HEK293 (cell line): ENCODE results near the gene VAT1L.

Experiments used
- ATF2 ChIP-seq: fragments of 450-650 bp; formaldehyde crosslinking; IDR thresholded peaks from 2 replicates; pipeline ENCODE4 v1.5.1; 2016; ENCODE audit warnings: missing biosample characterization, missing genetic modification characterization, low read depth
- CTCF ChIP-seq: fragments of 450-650 bp; formaldehyde crosslinking; IDR thresholded peaks from 2 replicates; pipeline ENCODE4 v1.5.1; 2016; ENCODE audit warnings: missing biosample characterization, missing genetic modification characterization
- MYNN ChIP-seq: fragments of 450-650 bp; formaldehyde crosslinking; IDR thresholded peaks from 2 replicates; pipeline ENCODE4 v1.5.1; 2016; ENCODE audit warnings: missing biosample characterization, missing genetic modification characterization, borderline replicate concordance
- ZBTB26 ChIP-seq: fragments of 450-650 bp; formaldehyde crosslinking; optimal IDR thresholded peaks from 2 replicates; pipeline ENCODE3; 2016; ENCODE audit warnings: missing biosample characterization, mild to moderate bottlenecking, missing genetic modification characterization
- ZBTB8A ChIP-seq: fragments of 450-650 bp; formaldehyde crosslinking; IDR thresholded peaks from 2 replicates; pipeline ENCODE4 v1.5.1; 2016; ENCODE audit warnings: missing biosample characterization, missing genetic modification characterization
- ZNF121 ChIP-seq: fragments of 450-650 bp; formaldehyde crosslinking; IDR thresholded peaks from 2 replicates; pipeline ENCODE4 v1.5.1; 2016; ENCODE audit warnings: missing biosample characterization, missing genetic modification characterization
- ZNF311 ChIP-seq: fragments of 450-650 bp; formaldehyde crosslinking; IDR thresholded peaks from 2 replicates; pipeline ENCODE4 v1.5.1; 2017; ENCODE audit warnings: missing biosample characterization, missing genetic modification characterization, borderline replicate concordance
- ZNF548 ChIP-seq: fragments of 450-650 bp; formaldehyde crosslinking; IDR thresholded peaks from 2 replicates; pipeline ENCODE4 v1.5.1; 2016; ENCODE audit warnings: missing biosample characterization, missing genetic modification characterization
- ZNF660 ChIP-seq: fragments of 450-650 bp; IDR thresholded peaks from 2 replicates; pipeline ENCODE4 v1.5.1; 2018; ENCODE audit warnings: missing biosample characterization, mild to moderate bottlenecking, missing genetic modification characterization
- ZNF747 ChIP-seq: fragments of 450-650 bp; formaldehyde crosslinking; IDR thresholded peaks from 2 replicates; pipeline ENCODE4 v1.5.1; 2016; ENCODE audit warnings: missing biosample characterization, missing genetic modification characterization
- ZNF791 ChIP-seq: fragments of 450-650 bp; formaldehyde crosslinking; IDR thresholded peaks from 2 replicates; pipeline ENCODE4 v1.5.1; 2016; ENCODE audit warnings: missing biosample characterization, missing genetic modification characterization
- TF ChIP-seq, protein P1 (sequence below): fragments of 450-650 bp; formaldehyde crosslinking; IDR thresholded peaks from 2 replicates; pipeline ENCODE4 v1.5.1; 2016; ENCODE audit warnings: missing biosample characterization, missing genetic modification characterization
- TF ChIP-seq, protein P2 (sequence below): fragments of 450-650 bp; formaldehyde crosslinking; IDR thresholded peaks from 2 replicates; pipeline ENCODE4 v1.5.1; 2016; ENCODE audit warnings: missing biosample characterization, missing genetic modification characterization, borderline replicate concordance
- TF ChIP-seq, protein P3 (sequence below): fragments of 450-650 bp; formaldehyde crosslinking; IDR thresholded peaks from 2 replicates; pipeline ENCODE4 v1.5.1; 2016; ENCODE audit warnings: missing biosample characterization, missing genetic modification characterization

DNA sequence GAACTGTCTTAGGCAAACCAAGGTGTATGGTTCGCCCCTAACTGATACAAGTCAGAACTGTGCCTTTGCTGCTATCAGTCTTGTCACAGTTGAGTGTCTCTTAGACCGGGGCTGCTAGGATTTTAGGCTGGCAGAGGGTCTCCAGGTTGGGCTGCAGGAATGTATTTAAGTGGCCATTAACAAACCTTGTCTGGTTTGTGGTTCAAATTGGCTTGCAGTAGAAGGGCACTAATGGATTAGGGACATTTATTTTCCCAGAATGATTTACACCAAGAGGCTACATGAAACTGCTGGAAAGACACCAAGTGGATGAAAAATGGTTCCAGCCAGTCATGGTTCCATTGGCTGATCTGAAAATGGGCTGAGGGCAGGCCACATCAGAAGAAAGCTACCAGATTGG lies 5.1 kb downstream of the VAT1L start:
- TF ChIP-seq ATF2 (no peak), CTCF (no peak), ZNF660 (tag by site-specific recombination) (no peak), ZBTB8A (no peak), ZNF121 (tag by site-specific recombination) (no peak), MYNN (tag by site-specific recombination) (no peak), ZNF311 (tag by site-specific recombination) (no peak), ZNF747 (tag by site-specific recombination) (no peak), ZBTB26 (tag by site-specific recombination) (no peak), ZNF548 (tag by site-specific recombination) (no peak), ZNF791 (tag by site-specific recombination) (no peak)
- TF ChIP-seq, protein P1, sequence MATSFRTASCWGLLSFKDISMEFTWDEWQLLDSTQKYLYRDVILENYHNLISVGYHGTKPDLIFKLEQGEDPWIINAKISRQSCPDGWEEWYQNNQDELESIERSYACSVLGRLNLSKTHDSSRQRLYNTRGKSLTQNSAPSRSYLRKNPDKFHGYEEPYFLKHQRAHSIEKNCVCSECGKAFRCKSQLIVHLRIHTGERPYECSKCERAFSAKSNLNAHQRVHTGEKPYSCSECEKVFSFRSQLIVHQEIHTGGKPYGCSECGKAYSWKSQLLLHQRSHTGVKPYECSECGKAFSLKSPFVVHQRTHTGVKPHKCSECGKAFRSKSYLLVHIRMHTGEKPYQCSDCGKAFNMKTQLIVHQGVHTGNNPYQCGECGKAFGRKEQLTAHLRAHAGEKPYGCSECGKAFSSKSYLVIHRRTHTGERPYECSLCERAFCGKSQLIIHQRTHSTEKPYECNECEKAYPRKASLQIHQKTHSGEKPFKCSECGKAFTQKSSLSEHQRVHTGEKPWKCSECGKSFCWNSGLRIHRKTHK = no peak
- TF ChIP-seq, protein P2, sequence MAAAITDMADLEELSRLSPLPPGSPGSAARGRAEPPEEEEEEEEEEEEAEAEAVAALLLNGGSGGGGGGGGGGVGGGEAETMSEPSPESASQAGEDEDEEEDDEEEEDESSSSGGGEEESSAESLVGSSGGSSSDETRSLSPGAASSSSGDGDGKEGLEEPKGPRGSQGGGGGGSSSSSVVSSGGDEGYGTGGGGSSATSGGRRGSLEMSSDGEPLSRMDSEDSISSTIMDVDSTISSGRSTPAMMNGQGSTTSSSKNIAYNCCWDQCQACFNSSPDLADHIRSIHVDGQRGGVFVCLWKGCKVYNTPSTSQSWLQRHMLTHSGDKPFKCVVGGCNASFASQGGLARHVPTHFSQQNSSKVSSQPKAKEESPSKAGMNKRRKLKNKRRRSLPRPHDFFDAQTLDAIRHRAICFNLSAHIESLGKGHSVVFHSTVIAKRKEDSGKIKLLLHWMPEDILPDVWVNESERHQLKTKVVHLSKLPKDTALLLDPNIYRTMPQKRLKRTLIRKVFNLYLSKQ = no peak
- TF ChIP-seq, protein P3, sequence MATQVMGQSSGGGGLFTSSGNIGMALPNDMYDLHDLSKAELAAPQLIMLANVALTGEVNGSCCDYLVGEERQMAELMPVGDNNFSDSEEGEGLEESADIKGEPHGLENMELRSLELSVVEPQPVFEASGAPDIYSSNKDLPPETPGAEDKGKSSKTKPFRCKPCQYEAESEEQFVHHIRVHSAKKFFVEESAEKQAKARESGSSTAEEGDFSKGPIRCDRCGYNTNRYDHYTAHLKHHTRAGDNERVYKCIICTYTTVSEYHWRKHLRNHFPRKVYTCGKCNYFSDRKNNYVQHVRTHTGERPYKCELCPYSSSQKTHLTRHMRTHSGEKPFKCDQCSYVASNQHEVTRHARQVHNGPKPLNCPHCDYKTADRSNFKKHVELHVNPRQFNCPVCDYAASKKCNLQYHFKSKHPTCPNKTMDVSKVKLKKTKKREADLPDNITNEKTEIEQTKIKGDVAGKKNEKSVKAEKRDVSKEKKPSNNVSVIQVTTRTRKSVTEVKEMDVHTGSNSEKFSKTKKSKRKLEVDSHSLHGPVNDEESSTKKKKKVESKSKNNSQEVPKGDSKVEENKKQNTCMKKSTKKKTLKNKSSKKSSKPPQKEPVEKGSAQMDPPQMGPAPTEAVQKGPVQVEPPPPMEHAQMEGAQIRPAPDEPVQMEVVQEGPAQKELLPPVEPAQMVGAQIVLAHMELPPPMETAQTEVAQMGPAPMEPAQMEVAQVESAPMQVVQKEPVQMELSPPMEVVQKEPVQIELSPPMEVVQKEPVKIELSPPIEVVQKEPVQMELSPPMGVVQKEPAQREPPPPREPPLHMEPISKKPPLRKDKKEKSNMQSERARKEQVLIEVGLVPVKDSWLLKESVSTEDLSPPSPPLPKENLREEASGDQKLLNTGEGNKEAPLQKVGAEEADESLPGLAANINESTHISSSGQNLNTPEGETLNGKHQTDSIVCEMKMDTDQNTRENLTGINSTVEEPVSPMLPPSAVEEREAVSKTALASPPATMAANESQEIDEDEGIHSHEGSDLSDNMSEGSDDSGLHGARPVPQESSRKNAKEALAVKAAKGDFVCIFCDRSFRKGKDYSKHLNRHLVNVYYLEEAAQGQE (tag by site-specific recombination) = no peak
